Kasumi-1 (cell line): ENCODE measurements around the gene LTB4R2.
A peak's percentile ranks its signal among the peaks of the same experiment; 100 is the strongest.

Source experiments
- DNase-seq, 2 experiments: peaks; one replicate each; lab custom pipeline; 2025; lab: John Stamatoyannopoulos, UW

Gene LTB4R2, protein sequence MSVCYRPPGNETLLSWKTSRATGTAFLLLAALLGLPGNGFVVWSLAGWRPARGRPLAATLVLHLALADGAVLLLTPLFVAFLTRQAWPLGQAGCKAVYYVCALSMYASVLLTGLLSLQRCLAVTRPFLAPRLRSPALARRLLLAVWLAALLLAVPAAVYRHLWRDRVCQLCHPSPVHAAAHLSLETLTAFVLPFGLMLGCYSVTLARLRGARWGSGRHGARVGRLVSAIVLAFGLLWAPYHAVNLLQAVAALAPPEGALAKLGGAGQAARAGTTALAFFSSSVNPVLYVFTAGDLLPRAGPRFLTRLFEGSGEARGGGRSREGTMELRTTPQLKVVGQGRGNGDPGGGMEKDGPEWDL

DNA sequence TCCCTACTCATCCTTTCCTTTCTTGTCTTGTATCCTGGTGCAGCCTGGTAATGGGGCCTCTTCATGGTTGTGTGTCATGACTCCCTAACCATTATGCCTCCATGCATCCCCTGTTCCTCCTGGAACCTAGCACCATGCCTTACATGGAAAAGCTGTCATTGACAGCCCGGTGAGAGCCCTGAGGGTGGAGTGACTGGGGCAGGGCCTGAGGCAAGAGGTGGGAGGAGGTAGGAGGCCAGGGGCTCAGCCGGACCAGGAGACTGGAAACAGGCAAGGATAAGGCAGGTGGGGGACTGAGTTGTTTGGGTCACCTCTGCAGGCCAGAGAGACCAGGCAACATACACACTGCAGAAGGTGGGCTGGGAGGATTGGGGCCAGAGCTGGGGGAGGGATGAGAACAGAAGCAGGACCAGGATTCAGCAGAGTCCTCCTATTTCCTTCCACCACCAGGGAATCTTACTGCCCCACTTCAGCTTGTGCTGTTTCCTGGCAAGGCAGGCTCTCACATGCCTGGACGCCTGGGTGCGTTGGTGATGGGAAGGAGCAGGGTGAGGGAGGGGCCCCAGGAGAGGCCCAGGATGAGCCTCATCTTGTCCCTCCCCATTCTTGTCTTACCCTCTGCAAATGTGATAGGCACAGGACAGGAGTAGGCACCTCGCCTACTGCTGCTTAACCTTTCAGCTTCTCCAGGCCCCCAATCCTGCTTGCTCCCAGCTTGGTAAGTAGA, at the start of gene LTB4R2:
TSS of gene LTB4R2 (plus strand) at position 603 of the 727 bp plus-strand sequence. CDS start 525 bp downstream, outside the sequence.
- no peak for DNase-seq

DNA sequence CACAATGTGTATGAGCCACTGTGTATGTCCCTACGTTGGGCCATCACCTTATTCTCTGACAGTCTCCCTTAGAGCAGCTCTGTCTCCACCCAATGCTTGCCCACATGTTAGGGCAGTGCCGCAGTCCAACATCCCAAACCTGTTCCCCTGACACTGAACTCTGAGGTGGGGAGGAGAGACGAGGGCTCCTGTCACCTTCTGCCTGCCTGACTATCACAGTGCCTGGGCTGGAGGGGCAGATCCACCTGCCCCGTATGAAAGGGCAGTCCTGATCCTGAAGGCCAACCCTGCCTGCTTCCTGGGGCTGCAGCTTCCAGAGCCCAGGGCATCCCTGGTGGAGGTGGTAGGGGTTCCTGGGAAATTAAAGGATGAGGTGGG, 49.2 kb upstream of the LTB4R2 start:
- DNase-seq = no peak

DNA sequence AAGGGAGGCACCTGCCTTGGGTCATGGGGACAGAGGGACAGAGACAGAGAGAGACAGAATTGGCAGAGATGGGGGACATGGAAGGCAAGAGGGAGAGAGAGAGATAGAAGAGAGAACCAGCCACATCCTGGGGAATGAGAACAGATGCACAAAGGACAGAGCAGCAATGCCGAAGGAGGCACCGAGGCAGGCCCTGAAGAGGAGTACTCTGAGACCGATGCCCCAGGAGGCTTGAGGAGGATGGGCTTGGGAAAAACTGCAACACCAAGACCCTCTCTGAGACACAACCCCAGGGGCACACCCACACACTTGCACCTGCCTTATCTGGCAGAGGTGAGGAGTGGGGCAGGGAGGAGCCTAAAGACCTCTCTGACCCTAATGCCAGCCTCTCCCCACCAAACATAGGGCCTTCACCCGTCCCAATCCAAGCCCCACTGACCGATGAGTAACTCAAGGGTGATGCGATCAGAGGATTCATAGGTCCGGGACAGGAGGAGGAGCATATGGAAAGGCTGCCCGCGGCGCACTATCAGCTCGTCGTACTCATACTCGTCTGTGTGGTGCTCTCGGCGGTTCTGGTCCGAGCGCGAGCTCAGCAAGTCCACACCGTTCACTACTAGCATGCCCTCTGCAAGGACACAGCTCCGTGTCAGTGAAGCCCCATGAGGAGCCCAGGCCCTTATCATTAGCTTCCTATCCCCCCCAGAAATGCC, 48.5 kb upstream of the LTB4R2 start:
- no peak for DNase-seq

DNA sequence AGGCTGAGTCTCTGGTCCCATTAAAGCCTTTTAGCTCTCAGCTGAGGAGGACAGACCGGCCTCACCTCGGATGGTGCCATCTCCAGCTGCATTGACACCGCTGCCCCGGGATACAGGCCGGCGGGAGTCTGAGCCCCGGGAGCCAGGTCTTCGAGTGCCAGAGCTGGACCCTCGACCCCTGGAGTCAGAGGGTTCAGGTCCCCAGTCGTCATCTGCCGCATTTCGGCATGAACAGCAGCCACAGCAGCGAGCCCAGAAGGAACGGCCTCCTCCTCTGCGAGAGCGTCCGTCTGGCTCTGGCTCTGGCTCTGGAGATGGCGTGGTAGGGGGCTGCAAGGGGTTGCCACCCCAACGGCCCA, 48.0 kb upstream of the LTB4R2 start:
- no peak for DNase-seq

DNA sequence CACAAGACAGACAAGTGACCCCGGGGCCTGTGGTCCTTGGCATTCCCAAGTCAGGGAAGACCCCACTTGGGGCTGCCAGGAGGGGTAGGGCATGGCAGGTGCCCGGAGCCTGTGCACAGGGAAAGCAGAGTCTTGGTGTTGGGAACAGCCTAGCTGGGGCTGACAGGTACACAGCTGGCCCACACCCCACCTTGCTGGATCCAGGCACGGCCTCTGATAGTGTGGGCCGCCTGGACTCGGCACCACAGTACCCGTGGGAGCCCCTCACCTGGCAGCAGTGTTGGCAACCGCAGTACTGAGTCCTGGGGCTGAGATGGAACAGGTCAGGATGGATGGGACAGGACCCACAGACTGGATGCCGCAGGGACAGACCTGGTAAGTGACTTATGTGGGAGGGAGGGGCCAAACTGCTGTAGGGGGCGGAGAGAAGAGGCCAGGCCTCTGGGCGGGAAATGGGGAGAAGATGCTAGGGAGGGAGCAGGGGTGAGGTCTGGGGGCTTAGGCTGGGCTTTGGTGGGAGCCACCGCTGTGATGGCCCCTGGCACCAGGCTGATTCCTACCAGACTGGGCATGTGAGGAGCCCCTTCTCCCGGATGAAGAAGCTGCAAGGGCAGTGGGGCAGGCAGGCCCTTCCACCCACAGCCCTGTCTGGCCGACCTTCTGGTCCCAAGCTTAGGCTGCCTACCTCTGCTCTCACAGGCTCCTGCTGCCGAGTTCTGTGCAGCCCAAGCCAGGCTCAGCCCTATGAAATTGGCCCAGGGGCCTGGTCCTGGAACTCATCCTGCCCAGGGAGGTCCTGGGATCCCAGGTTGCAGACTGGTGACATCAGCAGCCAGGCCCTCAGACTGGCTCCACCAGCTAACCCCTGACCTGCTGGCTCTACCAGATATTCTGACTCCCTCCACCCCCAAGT, 46.9 kb upstream of the LTB4R2 start, which contains the start of gene TGM1:
TSS of gene TGM1 (minus strand) at position 357 of the 913 bp plus-strand sequence. CDS start 825 bp downstream, outside the sequence.
- no peak for DNase-seq

DNA sequence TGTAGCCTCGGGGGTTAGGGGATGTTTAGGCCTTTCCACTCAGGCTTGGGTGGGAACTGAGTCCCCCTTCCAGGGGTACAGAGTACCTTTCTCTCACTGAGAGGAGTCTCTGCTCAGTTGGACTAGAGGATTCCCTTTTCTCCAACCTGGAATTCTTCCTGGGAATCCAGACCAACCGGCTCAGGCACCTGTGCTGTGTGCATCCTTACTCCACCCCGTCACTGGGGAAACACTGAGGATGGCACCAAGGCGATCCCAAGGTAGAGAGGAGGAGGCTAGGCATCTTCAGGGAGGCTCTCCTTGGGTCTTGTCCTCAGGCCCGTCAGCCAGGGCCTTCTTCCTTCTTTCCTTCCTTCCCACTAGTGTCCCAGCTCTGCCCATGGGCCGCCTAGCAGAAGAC, 46.1 kb upstream of the LTB4R2 start:
- no peak for DNase-seq

DNA sequence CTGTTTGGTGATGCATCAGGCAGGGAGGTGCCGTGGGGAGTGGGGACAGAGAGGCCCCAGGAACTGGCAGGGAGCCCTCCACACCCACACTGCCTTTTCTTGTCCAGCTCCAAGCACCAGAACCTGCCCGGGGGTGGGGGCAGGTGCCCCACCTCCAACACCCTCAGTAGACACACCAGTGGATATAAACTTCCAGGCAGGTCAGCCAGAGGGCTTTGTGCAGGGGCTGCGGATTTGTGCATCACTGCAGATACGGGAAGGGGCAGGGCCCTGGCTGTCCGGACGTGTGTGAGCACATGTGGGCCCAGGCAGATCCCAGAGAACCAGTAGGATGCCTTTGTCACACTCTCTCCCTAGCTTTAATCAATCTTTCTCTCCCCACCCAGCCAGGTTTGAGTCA, 45.6 kb upstream of the LTB4R2 start:
- DNase-seq = no peak

DNA sequence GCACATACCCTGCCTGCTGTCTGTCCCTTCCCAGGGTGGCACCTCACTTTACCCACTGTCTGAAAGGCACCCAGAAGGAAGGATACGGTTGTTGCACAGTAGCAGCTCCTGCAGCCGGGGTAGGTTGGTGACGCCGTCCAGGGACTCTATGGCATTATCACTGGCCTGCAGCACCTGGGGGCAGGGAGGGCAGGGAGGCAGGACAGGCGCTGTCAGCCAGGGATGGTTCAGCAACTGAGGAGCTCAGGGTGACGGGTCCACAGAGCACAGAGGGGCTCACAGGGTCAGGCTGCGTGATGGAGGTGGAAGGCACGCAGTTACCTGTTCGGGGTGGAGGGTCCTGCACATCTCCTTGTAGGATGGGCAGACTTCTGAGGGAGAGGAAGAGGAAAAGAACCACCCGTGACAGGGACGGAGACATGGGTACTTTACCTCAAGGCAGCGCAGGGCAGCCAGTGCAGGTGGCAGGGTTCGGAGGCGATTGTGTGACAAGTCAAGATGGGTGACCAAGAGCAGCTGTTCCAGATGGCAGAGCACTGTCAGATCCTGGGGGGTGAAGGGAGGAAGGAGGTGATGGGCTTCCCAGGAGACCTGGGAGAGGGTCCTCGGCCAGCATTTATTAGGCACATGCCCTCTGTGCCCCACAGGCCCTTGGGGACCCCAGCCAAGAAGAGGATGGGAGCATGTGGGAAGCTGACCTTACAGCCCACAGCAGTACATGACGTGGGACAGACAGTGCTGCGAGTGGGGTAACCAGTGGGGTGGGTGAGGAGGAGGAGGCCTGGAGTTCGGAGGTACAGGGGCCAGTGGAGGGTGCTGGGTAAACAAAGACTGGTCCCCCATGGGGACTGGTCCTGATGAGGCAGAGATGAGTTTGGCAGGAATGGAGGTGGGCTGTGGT, 43.3 kb upstream of the LTB4R2 start:
- DNase-seq = no peak

DNA sequence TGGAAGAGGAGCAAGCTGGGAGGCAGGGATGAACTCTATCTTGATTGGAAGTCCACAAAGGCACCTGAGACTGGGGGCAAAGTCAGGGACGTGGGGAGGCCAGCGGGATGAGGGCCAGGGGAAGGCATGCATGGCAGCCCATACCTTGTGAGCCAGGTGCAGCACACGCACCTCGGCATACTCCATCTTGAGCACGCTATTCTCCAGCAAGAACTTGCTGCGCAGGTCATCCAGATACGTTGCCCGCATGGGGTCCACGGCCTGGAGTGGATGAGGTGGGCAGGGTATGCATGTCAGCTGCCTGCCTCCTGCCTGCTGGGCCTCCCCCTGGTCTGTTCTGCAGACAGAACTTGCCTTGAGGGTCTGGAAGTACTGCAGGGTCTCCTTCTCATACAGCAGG, 42.4 kb upstream of the LTB4R2 start:
- DNase-seq = no peak

DNA sequence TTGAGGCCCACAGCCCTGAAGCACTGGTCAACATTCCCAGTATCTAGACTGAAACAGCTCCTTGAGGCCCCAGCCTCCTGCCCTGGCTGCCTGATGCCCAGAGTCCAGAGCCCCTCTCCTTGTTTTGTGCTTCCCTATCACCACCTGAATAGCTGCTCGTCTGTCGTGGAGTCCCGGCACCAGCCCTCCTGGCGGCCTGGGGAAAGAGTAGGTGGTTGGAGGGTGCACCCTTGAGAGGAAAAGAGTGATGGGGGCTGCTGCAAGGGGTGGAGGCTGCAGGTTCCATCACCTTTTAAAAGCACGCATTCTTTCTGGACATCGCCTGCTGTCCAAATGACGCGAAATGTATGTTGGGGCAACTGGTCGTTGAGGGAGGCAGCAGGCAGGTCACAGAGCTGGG, 41.7 kb upstream of the LTB4R2 start:
- no peak for DNase-seq

DNA sequence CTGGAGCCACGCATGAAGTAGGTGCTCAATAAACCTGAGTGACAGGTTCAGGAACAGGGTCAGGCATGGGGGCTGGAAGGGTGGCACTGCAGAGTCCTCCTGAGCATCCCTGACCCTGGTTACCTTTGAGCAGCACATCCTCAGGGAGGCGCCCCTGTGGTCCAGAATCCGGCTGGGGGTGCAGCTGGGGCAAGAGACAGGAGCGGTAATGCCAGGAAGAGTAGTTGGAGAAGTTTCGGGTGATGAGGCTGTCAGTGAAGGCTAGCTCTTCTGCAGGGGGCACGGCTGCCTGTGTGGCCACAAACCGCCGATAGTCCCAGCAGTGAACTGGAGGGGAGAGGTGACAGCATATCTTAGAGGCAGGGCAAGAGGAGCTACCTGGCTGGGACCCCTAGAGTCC, 40.6 kb upstream of the LTB4R2 start:
- DNase-seq = no peak

DNA sequence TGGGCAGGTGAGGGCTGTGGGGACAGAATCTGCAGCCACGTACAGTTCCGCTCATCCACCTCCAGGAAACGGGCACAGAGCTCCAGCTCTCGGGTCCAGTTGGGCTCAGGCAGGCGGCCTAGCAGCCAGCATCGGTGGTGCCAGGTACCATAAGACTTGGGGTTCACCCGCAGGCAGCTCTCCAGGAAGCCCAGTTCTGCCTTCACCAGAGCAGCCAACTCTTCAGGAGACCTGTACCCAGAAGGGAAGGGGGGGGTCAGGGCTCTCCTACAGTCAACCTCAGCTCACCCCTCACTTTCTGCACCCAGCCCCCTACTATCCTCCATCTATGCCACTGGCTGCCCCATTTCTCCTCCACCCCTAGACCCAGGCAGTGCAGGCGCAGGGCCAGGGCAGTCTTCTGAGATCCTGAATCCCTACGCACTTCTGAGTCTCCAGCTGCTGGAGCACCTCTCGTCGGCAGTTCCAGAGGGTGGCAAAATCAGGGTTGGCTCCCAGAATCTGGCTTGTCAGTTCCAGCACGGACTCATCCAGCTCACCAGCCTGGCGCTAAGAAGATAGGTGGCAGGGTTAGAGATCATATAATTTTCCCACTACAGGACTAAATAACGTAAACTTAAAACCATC, 39.9 kb upstream of the LTB4R2 start:
- no peak for DNase-seq

DNA sequence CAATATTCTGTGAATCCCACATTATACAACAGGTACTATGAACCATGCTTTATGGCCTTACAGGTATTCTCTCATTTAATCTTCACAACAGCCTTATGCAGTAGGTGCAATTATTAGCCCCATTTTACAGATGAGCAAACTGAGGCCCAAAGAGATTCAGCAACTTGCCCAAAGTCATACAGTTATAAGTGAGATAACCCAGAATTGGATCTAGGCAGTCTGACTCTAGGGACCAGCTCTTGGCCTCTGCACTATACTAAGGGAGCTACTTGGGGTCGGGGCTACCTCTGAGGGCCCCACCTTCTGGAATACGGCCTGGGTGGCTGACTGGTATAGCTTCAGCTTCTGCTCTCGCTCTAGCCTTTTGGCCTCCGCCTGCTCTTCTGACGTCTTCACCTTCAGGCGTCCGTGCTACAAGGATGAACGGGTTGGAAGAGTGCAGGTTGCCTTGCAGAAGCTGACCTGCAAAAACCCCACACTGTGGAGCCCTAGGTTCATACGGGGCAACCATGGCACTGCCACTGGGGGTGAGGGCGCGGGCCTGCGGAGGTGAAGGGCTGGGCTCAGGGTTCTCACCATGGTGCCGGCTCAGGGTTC, 39.3 kb upstream of the LTB4R2 start:
- peak in 1 of 2 experiments; percentile 41 for DNase-seq

DNA sequence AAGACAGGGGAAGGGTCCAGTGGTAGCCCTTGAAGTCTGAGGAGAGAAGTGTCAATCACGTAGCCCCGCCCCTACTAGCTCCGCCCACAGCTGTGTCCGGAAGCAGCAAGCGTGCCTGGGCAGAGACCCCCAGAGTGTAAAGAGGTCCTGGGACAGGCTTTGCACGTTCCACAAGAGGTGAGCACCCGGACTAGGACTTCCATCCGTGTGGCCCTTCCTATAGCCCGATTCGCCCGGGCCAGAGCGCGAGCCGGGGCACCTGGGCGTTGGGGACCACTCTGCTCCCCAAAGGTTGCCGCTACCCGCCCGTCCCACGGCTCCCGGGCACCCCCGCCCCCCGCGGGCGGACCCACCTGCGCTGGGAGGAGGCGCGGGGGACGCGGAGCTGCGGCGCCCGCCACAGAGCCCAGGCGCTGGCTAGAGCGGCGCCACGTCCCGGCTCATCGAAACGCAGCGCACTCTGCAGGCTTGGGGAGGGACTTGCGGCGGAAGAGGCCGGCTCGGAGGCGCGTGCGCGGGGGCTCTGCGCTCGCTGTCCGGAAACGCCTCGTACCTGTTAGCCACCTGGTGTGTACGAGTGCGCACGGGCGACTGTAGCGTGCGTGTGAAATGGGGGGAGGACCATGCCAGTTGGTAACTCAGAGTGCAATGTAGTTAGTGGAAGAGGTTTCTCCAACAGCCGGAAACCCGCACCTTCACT, 38.7 kb upstream of the LTB4R2 start, which contains the start of gene RABGGTA:
TSS of gene RABGGTA (minus strand) at position 464 of the 700 bp plus-strand sequence. CDS start 482 bp downstream, outside the sequence.
- peak; percentile 82 to 86 for DNase-seq

DNA sequence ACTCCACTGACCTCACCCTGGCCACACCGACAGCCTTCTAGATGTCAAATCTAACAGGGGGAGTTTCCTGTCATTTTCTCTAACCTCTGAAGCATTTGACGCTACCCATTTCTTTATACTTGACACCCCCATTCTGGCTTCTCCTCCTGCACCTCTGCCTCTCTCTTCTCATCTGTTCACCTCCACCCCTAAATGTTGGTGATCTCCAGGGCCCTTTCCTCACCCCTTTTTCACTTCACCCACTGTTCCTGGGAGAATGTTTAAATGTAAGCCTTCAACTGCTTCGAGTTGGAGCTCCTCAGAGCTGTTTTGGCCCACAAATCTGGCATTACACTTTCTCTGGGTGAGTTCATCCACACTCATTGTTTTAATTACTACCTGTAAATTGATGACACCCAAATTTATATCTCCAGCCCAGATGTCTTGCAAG, 38.1 kb upstream of the LTB4R2 start:
- no peak for DNase-seq

DNA sequence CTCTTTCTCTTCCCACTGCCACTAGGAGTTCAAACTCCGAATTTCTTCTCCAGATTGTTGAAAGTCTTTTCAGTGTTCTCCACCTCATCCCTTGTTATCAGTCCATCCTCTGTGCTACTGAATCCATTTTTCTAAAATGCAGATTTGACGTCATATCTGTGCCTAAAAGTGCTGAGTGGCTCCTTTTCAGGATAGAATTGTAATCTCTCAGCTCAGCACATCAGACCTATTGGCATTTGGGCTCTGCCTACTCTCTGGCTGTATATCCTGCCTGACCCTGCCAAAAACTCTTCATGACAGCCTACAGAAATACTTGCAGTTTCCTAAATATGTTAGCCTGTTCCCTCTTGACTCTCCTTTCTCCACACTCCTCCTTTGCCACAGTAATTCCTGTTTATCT, 37.5 kb upstream of the LTB4R2 start:
- no peak for DNase-seq

DNA sequence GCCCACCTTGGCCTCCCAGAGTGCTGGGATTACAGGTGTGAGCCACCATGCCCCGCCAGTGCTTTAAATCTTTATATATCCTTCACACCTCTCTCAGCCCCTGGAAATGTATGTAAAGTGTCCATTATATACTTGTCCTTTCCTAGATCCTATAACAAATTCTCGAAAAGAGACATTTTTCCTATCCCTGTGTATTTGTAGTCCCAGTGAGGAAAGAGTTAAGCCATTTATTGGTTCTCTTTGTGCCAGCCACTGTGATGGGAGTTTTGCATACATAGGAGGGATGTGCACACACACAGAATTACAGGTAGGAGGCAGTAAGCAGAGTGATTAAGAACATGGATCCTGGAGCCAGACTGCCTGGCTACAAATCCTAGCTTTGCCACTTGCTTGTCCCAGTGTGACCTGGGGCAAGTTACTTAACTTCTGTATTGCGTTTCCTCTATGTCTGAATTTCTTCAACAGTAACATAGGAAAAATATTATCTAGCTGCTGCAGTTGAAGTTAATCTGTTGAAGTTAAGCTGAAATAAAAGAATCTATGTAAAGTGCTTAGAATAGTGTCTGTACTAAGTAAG, 36.4 kb upstream of the LTB4R2 start:
- DNase-seq = peak in 1 of 2 experiments; percentile 7

DNA sequence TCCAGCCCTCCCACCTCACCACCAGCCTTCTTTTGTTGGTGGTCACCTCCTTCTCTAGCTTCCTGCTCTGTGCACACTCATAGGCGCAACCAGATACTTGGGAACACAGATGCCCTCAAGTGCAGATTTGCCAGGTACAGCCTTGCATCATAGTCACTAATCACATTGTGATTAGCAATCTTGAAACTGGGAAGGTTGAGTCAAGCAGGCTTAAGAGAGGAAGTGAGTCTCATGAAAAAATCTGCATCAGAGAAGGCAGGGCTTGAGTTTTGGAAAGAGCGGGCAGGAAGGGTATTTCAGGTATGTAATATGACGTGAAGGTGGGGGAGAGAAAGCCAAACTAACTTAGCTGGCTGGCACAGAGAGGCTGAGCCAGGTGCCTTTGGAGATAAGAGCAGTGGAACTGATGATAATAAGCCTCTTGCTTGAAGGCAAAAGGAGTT, 35.8 kb upstream of the LTB4R2 start:
- peak in 1 of 2 experiments; percentile 9 for DNase-seq
